Liver (tissue), 3 donors: Measurements from ENCODE around the gene AFF2.

Source experiments
- EGR1 ChIP-seq, 2 donors: IDR thresholded peaks; 2 replicates each; pipeline ENCODE4 v1.6.1; 2016 to 2018; ENCODE audit warnings: antibody characterized with exemption in 2 of 2, low read depth in 2 of 2
- SP1 ChIP-seq: IDR thresholded peaks from 2 replicates; pipeline ENCODE4 v1.6.1; 2018; ENCODE audit warnings: antibody characterized with exemption, mild to moderate bottlenecking
- TAF1 ChIP-seq: conservative IDR thresholded peaks from 2 replicates; pipeline ENCODE4 v1.6.1; 2016; ENCODE audit warnings: antibody characterized with exemption, mild to moderate bottlenecking
- YY1 ChIP-seq: IDR thresholded peaks from 2 replicates; pipeline ENCODE4 v1.6.1; 2016; ENCODE audit warnings: antibody characterized with exemption, mild to moderate bottlenecking
- TF ChIP-seq, protein P1 (sequence below): fragments of 150-350 bp; IDR thresholded peaks from 2 replicates; pipeline ENCODE4 v1.5.1; 2017; ENCODE audit warnings: improper control_type of control experiment, low read depth, low read length; ENCODE audit not compliant: missing input control
- TF ChIP-seq, protein P2 (sequence below): IDR thresholded peaks from 2 replicates; pipeline ENCODE4 v1.6.1; 2016; ENCODE audit warnings: antibody characterized with exemption
- TF ChIP-seq, protein P3 (sequence below): IDR thresholded peaks from 2 replicates; pipeline ENCODE4 v1.6.1; 2016; ENCODE audit warnings: antibody characterized with exemption, mild to moderate bottlenecking
- TF ChIP-seq, protein P4 (sequence below): IDR thresholded peaks from 2 replicates; pipeline ENCODE4 v1.6.1; 2016; ENCODE audit warnings: antibody characterized with exemption
- TF ChIP-seq, protein P5 (sequence below): IDR thresholded peaks from 2 replicates; pipeline ENCODE4 v1.6.1; 2016; ENCODE audit warnings: antibody characterized with exemption
- donor health status: healthy.
- donor health status: healthy.

DNA sequence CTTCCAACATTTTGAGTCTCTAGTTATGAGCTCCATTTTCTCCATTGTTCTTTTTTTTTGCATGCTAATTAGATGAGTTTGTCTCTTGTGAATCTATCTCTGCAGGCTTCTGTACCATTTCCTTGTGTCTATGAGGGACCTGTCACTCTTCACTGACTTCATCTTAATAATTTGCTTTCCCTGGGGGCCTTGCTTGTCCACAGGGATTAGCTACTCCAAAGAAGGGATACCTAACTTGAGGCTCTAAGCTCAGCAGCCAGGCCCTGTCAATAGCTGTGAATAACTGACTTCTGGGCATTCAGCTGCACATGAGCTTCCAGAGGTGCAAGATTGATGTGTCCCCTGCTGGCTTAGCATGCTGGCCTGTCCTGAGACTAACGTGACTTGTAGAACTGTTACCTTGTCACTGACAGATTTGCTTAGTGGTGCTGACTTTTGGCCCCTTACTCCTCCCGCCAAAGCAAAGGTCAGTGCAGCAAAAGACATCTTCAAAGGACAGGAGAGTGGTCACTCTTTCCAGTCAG lies 124.6 kb downstream of the AFF2 start:
- TF ChIP-seq, protein P1, sequence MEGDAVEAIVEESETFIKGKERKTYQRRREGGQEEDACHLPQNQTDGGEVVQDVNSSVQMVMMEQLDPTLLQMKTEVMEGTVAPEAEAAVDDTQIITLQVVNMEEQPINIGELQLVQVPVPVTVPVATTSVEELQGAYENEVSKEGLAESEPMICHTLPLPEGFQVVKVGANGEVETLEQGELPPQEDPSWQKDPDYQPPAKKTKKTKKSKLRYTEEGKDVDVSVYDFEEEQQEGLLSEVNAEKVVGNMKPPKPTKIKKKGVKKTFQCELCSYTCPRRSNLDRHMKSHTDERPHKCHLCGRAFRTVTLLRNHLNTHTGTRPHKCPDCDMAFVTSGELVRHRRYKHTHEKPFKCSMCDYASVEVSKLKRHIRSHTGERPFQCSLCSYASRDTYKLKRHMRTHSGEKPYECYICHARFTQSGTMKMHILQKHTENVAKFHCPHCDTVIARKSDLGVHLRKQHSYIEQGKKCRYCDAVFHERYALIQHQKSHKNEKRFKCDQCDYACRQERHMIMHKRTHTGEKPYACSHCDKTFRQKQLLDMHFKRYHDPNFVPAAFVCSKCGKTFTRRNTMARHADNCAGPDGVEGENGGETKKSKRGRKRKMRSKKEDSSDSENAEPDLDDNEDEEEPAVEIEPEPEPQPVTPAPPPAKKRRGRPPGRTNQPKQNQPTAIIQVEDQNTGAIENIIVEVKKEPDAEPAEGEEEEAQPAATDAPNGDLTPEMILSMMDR, result no peak
- TF ChIP-seq, protein P2, sequence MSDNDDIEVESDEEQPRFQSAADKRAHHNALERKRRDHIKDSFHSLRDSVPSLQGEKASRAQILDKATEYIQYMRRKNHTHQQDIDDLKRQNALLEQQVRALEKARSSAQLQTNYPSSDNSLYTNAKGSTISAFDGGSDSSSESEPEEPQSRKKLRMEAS, result no peak
- TF ChIP-seq, protein P3, sequence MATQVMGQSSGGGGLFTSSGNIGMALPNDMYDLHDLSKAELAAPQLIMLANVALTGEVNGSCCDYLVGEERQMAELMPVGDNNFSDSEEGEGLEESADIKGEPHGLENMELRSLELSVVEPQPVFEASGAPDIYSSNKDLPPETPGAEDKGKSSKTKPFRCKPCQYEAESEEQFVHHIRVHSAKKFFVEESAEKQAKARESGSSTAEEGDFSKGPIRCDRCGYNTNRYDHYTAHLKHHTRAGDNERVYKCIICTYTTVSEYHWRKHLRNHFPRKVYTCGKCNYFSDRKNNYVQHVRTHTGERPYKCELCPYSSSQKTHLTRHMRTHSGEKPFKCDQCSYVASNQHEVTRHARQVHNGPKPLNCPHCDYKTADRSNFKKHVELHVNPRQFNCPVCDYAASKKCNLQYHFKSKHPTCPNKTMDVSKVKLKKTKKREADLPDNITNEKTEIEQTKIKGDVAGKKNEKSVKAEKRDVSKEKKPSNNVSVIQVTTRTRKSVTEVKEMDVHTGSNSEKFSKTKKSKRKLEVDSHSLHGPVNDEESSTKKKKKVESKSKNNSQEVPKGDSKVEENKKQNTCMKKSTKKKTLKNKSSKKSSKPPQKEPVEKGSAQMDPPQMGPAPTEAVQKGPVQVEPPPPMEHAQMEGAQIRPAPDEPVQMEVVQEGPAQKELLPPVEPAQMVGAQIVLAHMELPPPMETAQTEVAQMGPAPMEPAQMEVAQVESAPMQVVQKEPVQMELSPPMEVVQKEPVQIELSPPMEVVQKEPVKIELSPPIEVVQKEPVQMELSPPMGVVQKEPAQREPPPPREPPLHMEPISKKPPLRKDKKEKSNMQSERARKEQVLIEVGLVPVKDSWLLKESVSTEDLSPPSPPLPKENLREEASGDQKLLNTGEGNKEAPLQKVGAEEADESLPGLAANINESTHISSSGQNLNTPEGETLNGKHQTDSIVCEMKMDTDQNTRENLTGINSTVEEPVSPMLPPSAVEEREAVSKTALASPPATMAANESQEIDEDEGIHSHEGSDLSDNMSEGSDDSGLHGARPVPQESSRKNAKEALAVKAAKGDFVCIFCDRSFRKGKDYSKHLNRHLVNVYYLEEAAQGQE, result no peak
- TF ChIP-seq, protein P4, sequence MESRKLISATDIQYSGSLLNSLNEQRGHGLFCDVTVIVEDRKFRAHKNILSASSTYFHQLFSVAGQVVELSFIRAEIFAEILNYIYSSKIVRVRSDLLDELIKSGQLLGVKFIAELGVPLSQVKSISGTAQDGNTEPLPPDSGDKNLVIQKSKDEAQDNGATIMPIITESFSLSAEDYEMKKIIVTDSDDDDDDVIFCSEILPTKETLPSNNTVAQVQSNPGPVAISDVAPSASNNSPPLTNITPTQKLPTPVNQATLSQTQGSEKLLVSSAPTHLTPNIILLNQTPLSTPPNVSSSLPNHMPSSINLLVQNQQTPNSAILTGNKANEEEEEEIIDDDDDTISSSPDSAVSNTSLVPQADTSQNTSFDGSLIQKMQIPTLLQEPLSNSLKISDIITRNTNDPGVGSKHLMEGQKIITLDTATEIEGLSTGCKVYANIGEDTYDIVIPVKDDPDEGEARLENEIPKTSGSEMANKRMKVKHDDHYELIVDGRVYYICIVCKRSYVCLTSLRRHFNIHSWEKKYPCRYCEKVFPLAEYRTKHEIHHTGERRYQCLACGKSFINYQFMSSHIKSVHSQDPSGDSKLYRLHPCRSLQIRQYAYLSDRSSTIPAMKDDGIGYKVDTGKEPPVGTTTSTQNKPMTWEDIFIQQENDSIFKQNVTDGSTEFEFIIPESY, result no peak
- no peak for TF ChIP-seq SP1
- TF ChIP-seq YY1, result no peak
- no peak for TF ChIP-seq EGR1 (IDR thresholded peaks at IDR 0.05; ENCODE audit: low read depth in 2 of 2)
- no peak for TF ChIP-seq TAF1
- TF ChIP-seq, protein P5, sequence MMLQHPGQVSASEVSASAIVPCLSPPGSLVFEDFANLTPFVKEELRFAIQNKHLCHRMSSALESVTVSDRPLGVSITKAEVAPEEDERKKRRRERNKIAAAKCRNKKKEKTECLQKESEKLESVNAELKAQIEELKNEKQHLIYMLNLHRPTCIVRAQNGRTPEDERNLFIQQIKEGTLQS, result no peak
